ENCODE measurements around the gene REN. TPM values are rescaled to one million over a fixed set of nuclear protein-coding genes. Genes with fewer than 3 reads are reported as not detected.

The REN gene
- total and polyA plus RNA-seq, 5 experiments from 2014 or later, result not detected

GRCh38 chr1:204186597-204186996 lies 20.5 kb upstream of the REN start:
- Mint-ChIP-seq H3K27ac (no peak overlapping the region), H3K27me3 (peaks cover 25 to 49% (median 33%) of the 10 kb centered on the region in 5 donors), H3K4me3 (no peak overlapping the region), H3K4me1 (peaks cover 6 to 20% (median 14%) of the 10 kb centered on the region in 4 donors), H3K36me3 (peaks cover 0 to 4% (median 0%) of the 10 kb centered on the region in 3 donors), H3K9me3 (no peaks in the 10 kb centered on the region)
- ATAC-seq (no peak), DNase-seq (no peak)
- POLR2A ChIA-PET, result no interaction called here

- H3K4me1 Mint-ChIP-seq, result no peaks in the 10 kb centered on the region
- no peak for ATAC-seq
- H3K27me3 Mint-ChIP-seq, result peaks cover 0 to 11% (median 2%) of the 10 kb centered on the region in 5 donors
- POLR2A ChIA-PET, result no interaction called here
- DNase-seq, result no peak
- H3K4me3 Mint-ChIP-seq, result no peak overlapping the region
- no peak overlapping the region for H3K27ac Mint-ChIP-seq
- peaks cover 0 to 3% (median 0%) of the 10 kb centered on the region in 3 donors for H3K36me3 Mint-ChIP-seq
- peaks cover 0 to 20% (median 0%) of the 10 kb centered on the region in 9 donors for H3K9me3 Mint-ChIP-seq
These were observed 15.0 kb upstream of the REN start for GRCh38 chr1:204181116-204181515.

GRCh38 chr1:204180133-204180532 lies 14.0 kb upstream of the REN start:
- H3K4me1 Mint-ChIP-seq, result no peaks in the 10 kb centered on the region
- no peak overlapping the region for H3K4me3 Mint-ChIP-seq
- H3K9me3 Mint-ChIP-seq, result peaks cover 0 to 20% (median 0%) of the 10 kb centered on the region in 9 donors
- peaks cover 0 to 7% (median 2%) of the 10 kb centered on the region in 5 donors for H3K27me3 Mint-ChIP-seq
- H3K36me3 Mint-ChIP-seq, result peaks cover 0 to 3% (median 0%) of the 10 kb centered on the region in 3 donors
- H3K27ac Mint-ChIP-seq, result no peak overlapping the region
- DNase-seq, result no peak
- no peak for ATAC-seq
- POLR2A ChIA-PET, result no interaction called here

GRCh38 chr1:204178487-204179281 lies 12.5 kb upstream of the REN start:
- H3K36me3 Mint-ChIP-seq, result peaks cover 0 to 3% (median 1%) of the 10 kb centered on the region in 3 donors
- no peak for ATAC-seq
- POLR2A ChIA-PET, result interaction anchor here (0.6 kb wide), 1 partner anchor 58 kb away, joined by 4 read pairs; no protein-coding TSS in a partner anchor
- DNase-seq, result no peak
- H3K4me3 Mint-ChIP-seq, result no peak overlapping the region
- H3K9me3 Mint-ChIP-seq, result peaks cover 0 to 24% (median 1%) of the 10 kb centered on the region in 9 donors
- H3K4me1 Mint-ChIP-seq, result no peaks in the 10 kb centered on the region
- peaks cover 0 to 5% (median under 1%) of the 10 kb centered on the region in 5 donors for H3K27me3 Mint-ChIP-seq
- no peak overlapping the region for H3K27ac Mint-ChIP-seq

GRCh38 chr1:204177133-204177532 lies 11.0 kb upstream of the REN start:
- H3K36me3 Mint-ChIP-seq, result peaks cover 0 to 10% (median 6%) of the 10 kb centered on the region in 3 donors
- H3K4me1 Mint-ChIP-seq, result no peaks in the 10 kb centered on the region
- POLR2A ChIA-PET, result no interaction called here
- H3K4me3 Mint-ChIP-seq, result no peak overlapping the region
- DNase-seq, result no peak
- no peak for ATAC-seq
- peaks cover 0 to 4% (median 3%) of the 10 kb centered on the region in 5 donors for H3K27me3 Mint-ChIP-seq
- peaks cover 0 to 39% (median 5%) of the 10 kb centered on the region in 9 donors for H3K9me3 Mint-ChIP-seq
- no peak overlapping the region for H3K27ac Mint-ChIP-seq

GRCh38 chr1:204176049-204176448 lies 9.9 kb upstream of the REN start:
- peaks cover 0 to 15% (median 11%) of the 10 kb centered on the region in 3 donors for H3K36me3 Mint-ChIP-seq
- DNase-seq (no peak), ATAC-seq (no peak)
- no peak overlapping the region for H3K27ac Mint-ChIP-seq
- H3K4me1 Mint-ChIP-seq, result no peaks in the 10 kb centered on the region
- H3K9me3 Mint-ChIP-seq, result peaks cover 0 to 50% (median 11%) of the 10 kb centered on the region in 9 donors
- POLR2A ChIA-PET, result no interaction called here
- H3K27me3 Mint-ChIP-seq, result peaks cover 0 to 4% (median 3%) of the 10 kb centered on the region in 5 donors
- H3K4me3 Mint-ChIP-seq, result no peak overlapping the region

GRCh38 chr1:204174958-204175357 lies 8.8 kb upstream of the REN start:
- no peak for ATAC-seq
- DNase-seq, result no peak
- H3K27ac Mint-ChIP-seq, result no peak overlapping the region
- H3K27me3 Mint-ChIP-seq, result peaks cover 0 to 4% (median 3%) of the 10 kb centered on the region in 5 donors
- POLR2A ChIA-PET, result interaction anchor here (0.6 kb wide), 1 partner anchor 776 kb away, joined by 4 read pairs; no protein-coding TSS in a partner anchor
- H3K4me3 Mint-ChIP-seq, result no peak overlapping the region
- peaks cover 0 to 55% (median 21%) of the 10 kb centered on the region in 9 donors for H3K9me3 Mint-ChIP-seq
- no peaks in the 10 kb centered on the region for H3K4me1 Mint-ChIP-seq
- peaks cover 0 to 19% (median 17%) of the 10 kb centered on the region in 3 donors for H3K36me3 Mint-ChIP-seq

GRCh38 chr1:204172404-204173029 lies 6.4 kb upstream of the REN start:
- H3K36me3 Mint-ChIP-seq, result peaks cover 0 to 27% (median 26%) of the 10 kb centered on the region in 3 donors
- POLR2A ChIA-PET, result no interaction called here
- H3K27me3 Mint-ChIP-seq, result peaks cover 0 to 4% (median 3%) of the 10 kb centered on the region in 5 donors
- H3K4me1 Mint-ChIP-seq, result no peaks in the 10 kb centered on the region
- DNase-seq (no peak), ATAC-seq (no peak)
- H3K27ac Mint-ChIP-seq, result no peak overlapping the region
- H3K9me3 Mint-ChIP-seq, result peaks cover 0 to 65% (median 30%) of the 10 kb centered on the region in 9 donors
- no peak overlapping the region for H3K4me3 Mint-ChIP-seq

GRCh38 chr1:204171751-204172178 lies 5.6 kb upstream of the REN start:
- H3K36me3 Mint-ChIP-seq, result peaks cover 0 to 30% (median 30%) of the 10 kb centered on the region in 3 donors
- H3K4me3 Mint-ChIP-seq, result no peak overlapping the region
- no peak for DNase-seq
- no peak for ATAC-seq
- POLR2A ChIA-PET, result interaction anchor here (0.7 kb wide), 1 partner anchor 160 kb away, joined by 3 read pairs; no protein-coding TSS in a partner anchor
- no peak overlapping the region for H3K27ac Mint-ChIP-seq
- peaks cover 0 to 4% (median 3%) of the 10 kb centered on the region in 5 donors for H3K27me3 Mint-ChIP-seq
- H3K4me1 Mint-ChIP-seq, result no peaks in the 10 kb centered on the region
- H3K9me3 Mint-ChIP-seq, result peaks cover 0 to 72% (median 34%) of the 10 kb centered on the region in 9 donors

GRCh38 chr1:204170494-204171155 lies 4.5 kb upstream of the REN start:
- no peak for DNase-seq
- POLR2A ChIA-PET, result interaction anchor here (0.7 kb wide), 2 partner anchors 20 to 161 kb away, joined by 3 read pairs; no protein-coding TSS in a partner anchor
- Mint-ChIP-seq H3K27ac (no peak overlapping the region), H3K36me3 (peaks cover 0 to 30% (median 30%) of the 10 kb centered on the region in 3 donors), H3K4me1 (no peaks in the 10 kb centered on the region), H3K9me3 (peaks cover 0 to 72% (median 34%) of the 10 kb centered on the region in 9 donors), H3K4me3 (no peak overlapping the region), H3K27me3 (peaks cover 0 to 7% (median 3%) of the 10 kb centered on the region in 5 donors)
- no peak for ATAC-seq

- POLR2A ChIA-PET, result no interaction called here
- Mint-ChIP-seq H3K36me3 (peaks cover 0 to 30% (median 30%) of the 10 kb centered on the region in 3 donors), H3K4me3 (no peak overlapping the region), H3K27ac (no peak overlapping the region), H3K4me1 (no peaks in the 10 kb centered on the region), H3K27me3 (peaks cover 0 to 7% (median 3%) of the 10 kb centered on the region in 5 donors), H3K9me3 (peaks cover 0 to 72% (median 34%) of the 10 kb centered on the region in 9 donors)
- DNase-seq (no peak), ATAC-seq (no peak)
These were observed 3.7 kb upstream of the REN start for GRCh38 chr1:204169858-204170257.

- H3K4me1 Mint-ChIP-seq, result no peaks in the 10 kb centered on the region
- peaks cover 0 to 7% (median 0%) of the 10 kb centered on the region in 5 donors for H3K27me3 Mint-ChIP-seq
- no peak overlapping the region for H3K27ac Mint-ChIP-seq
- DNase-seq (no peak), ATAC-seq (no peak)
- POLR2A ChIA-PET, result interaction anchor here (0.8 kb wide), 1 partner anchor 196 kb away, joined by 3 read pairs; no protein-coding TSS in a partner anchor
- peaks cover 0 to 59% (median 30%) of the 10 kb centered on the region in 9 donors for H3K9me3 Mint-ChIP-seq
- H3K36me3 Mint-ChIP-seq, result peaks cover 0 to 24% (median 23%) of the 10 kb centered on the region in 3 donors
- H3K4me3 Mint-ChIP-seq, result no peak overlapping the region
These were observed 1.6 kb upstream of the REN start for GRCh38 chr1:204167730-204168129.
